ENCODE measurements around the gene ZSCAN4.

ZSCAN4 gene

DNA sequence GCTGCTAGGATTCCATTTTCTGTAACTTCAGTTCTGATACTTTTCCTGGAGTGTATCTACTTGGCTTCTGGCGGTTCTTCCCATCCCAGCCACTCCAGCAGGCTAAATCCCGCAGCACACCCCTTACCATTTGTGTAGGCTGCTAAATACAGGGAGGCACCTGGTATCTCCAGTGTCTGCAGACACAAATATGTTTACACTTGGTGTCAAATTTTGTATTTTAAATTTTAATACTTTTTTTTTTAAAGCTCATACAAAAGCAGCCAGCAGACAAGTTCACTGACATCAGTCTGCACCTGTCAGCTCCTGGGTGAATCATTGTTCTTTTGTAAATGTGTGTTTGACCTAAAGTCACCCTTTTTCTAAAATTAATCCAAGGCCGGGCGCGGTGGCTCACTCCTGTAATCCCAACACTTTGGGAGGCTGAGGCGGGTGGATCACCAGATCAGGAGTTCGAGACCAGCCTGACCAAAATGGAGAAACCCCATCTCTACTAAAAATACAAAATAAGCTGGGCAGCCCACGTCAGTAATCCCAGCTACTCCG is 3.4 kb upstream of the ZSCAN4 start:
- Histone ChIP-seq H3K4me3 (ENCODE audit: insufficient read depth, low read length, poor library complexity, severe bottlenecking) (no peak overlapping the region), H3K9me3 (ENCODE audit: insufficient read depth, low read length) (no peaks in the 10 kb centered on the region), H3F3A (ENCODE audit: insufficient read depth) (no peaks in the 10 kb centered on the region), H3K79me2 (ENCODE audit: insufficient read depth, low read length) (no peaks in the 10 kb centered on the region), H4K20me1 (ENCODE audit: low read depth, low read length) (no peaks in the 10 kb centered on the region), H3K27ac (ENCODE audit: low read depth, low read length) (no peak overlapping the region), H3K4me2 (ENCODE audit: low read depth, low read length, poor library complexity, severe bottlenecking) (no peak overlapping the region), H3K27me3 (ENCODE audit: low read length) (no peaks in the 10 kb centered on the region), H3K9me2 (replicated peaks; ENCODE audit: insufficient read depth, low read length) (no peaks in the 10 kb centered on the region), H3K36me3 (ENCODE audit: low read length) (no peaks in the 10 kb centered on the region), H2AFZ (ENCODE audit: low read depth, low read length, severe bottlenecking) (no peak overlapping the region), H3K9ac (ENCODE audit: low read length) (no peak overlapping the region)
- TF ChIP-seq, protein P1, sequence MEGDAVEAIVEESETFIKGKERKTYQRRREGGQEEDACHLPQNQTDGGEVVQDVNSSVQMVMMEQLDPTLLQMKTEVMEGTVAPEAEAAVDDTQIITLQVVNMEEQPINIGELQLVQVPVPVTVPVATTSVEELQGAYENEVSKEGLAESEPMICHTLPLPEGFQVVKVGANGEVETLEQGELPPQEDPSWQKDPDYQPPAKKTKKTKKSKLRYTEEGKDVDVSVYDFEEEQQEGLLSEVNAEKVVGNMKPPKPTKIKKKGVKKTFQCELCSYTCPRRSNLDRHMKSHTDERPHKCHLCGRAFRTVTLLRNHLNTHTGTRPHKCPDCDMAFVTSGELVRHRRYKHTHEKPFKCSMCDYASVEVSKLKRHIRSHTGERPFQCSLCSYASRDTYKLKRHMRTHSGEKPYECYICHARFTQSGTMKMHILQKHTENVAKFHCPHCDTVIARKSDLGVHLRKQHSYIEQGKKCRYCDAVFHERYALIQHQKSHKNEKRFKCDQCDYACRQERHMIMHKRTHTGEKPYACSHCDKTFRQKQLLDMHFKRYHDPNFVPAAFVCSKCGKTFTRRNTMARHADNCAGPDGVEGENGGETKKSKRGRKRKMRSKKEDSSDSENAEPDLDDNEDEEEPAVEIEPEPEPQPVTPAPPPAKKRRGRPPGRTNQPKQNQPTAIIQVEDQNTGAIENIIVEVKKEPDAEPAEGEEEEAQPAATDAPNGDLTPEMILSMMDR (IDR thresholded peaks at IDR 0.05; ENCODE audit: insufficient read depth, low read length, poor library complexity, severe bottlenecking), result no peak
- no peak for TF ChIP-seq EZH2phosphoT487 (conservative IDR thresholded peaks at IDR 0.05; ENCODE audit: low read length)

DNA sequence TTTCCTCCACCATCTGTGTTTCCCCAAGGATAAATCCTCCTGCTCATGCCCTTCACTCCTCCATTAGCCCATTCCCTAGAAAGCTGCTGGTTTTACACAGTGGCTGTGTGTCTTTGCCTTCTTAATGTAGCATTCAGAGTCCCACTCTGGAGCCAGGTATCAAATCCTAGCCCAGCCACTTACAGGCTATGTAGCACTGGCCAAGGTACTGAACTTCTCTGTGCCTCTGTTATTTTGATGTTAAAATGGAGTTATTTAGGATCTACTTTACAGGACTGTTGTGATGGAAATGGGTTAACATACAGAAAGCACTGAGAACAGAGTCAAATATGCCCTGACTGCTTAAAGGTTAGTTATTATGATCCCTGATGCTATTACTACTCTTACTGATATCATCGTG is 1.5 kb upstream of the ZSCAN4 start:
- no peak overlapping the region for H3K4me3 ChIP-seq (ENCODE audit: insufficient read depth, low read length, poor library complexity, severe bottlenecking)
- TF ChIP-seq, protein P1 (IDR thresholded peaks at IDR 0.05; ENCODE audit: insufficient read depth, low read length, poor library complexity, severe bottlenecking), result no peak
- no peak for TF ChIP-seq EZH2phosphoT487 (conservative IDR thresholded peaks at IDR 0.05; ENCODE audit: low read length)
- no peak overlapping the region for H2AFZ ChIP-seq (ENCODE audit: low read depth, low read length, severe bottlenecking)

DNA sequence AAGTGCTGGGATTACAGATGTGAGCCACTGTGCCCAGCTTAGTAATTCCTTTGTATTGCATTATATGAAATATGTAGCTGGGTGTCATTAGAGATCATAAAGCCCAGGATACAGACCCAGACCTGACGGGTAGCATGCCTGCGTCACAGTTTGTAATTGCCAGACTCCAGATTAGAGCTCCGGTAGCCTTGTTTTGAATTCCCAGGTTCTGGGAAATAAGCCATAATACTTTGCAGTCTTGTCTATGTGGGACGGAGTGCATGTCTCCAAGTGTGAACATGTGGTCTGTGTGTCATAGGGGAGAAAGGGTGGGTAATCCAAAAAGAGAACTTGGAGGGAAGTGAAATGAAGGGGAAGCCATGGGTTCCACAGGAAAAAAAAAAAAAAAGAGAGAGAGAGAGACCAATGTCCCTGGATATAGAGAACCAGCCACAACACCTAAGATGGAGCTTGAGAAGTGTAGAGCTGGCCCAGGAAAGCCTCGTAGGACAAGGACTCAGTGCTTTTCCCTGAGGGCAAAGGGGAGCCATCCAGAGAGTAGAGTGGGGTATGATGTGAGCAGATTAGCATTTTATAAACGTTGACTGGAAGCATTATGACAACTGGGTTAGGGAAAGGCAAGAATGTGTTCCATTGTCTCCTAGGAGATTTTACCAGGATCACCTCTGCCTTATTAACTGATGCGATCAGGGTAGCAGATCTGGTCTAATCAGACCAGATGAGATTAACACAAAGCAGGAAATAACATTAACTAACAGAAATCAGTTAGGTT is 2.6 kb downstream of the ZSCAN4 start:
- TF ChIP-seq EZH2phosphoT487 (conservative IDR thresholded peaks at IDR 0.05; ENCODE audit: low read length), result no peak
- TF ChIP-seq, protein P1 (IDR thresholded peaks at IDR 0.05; ENCODE audit: insufficient read depth, low read length, poor library complexity, severe bottlenecking), result no peak
- Histone ChIP-seq H3K4me3 (ENCODE audit: insufficient read depth, low read length, poor library complexity, severe bottlenecking) (no peak overlapping the region), H3K4me2 (ENCODE audit: low read depth, low read length, poor library complexity, severe bottlenecking) (no peak overlapping the region), H3K9ac (ENCODE audit: low read length) (no peak overlapping the region), H3K9me2 (replicated peaks; ENCODE audit: insufficient read depth, low read length) (no peaks in the 10 kb centered on the region), H3F3A (ENCODE audit: insufficient read depth) (no peaks in the 10 kb centered on the region), H2AFZ (ENCODE audit: low read depth, low read length, severe bottlenecking) (no peak overlapping the region), H3K27ac (ENCODE audit: low read depth, low read length) (no peak overlapping the region), H3K36me3 (ENCODE audit: low read length) (no peaks in the 10 kb centered on the region), H4K20me1 (ENCODE audit: low read depth, low read length) (no peaks in the 10 kb centered on the region), H3K9me3 (ENCODE audit: insufficient read depth, low read length) (no peaks in the 10 kb centered on the region), H3K27me3 (ENCODE audit: low read length) (no peaks in the 10 kb centered on the region), H3K79me2 (ENCODE audit: insufficient read depth, low read length) (no peaks in the 10 kb centered on the region)

More for the DNA sequence above, 1.5 kb upstream of the ZSCAN4 start:
- Histone ChIP-seq H3K9me2 (replicated peaks; ENCODE audit: insufficient read depth, low read length) (no peaks in the 10 kb centered on the region), H3K27me3 (ENCODE audit: low read length) (no peaks in the 10 kb centered on the region), H3K9me3 (ENCODE audit: insufficient read depth, low read length) (no peaks in the 10 kb centered on the region), H3F3A (ENCODE audit: insufficient read depth) (no peaks in the 10 kb centered on the region), H4K20me1 (ENCODE audit: low read depth, low read length) (no peaks in the 10 kb centered on the region), H3K36me3 (ENCODE audit: low read length) (no peaks in the 10 kb centered on the region), H3K9ac (ENCODE audit: low read length) (no peak overlapping the region), H3K27ac (ENCODE audit: low read depth, low read length) (no peak overlapping the region), H3K79me2 (ENCODE audit: insufficient read depth, low read length) (no peaks in the 10 kb centered on the region), H3K4me2 (ENCODE audit: low read depth, low read length, poor library complexity, severe bottlenecking) (no peak overlapping the region)
